GM23248 (cell line): ENCODE data around the gene RPA1.

Experiments
- EZH2 ChIP-seq: fragments of 200-600 bp; sonication (generic); IDR thresholded peaks from 2 replicates; pipeline ENCODE4 v1.6.1; 2018; ENCODE audit warnings: antibody characterized with exemption, mild to moderate bottlenecking; ENCODE audit not compliant: insufficient read depth, poor library complexity, severe bottlenecking
- EZH2phosphoT487 ChIP-seq: fragments of 200-600 bp; sonication (generic); IDR thresholded peaks from 2 replicates; pipeline ENCODE4 v1.6.1; 2018; ENCODE audit warnings: antibody characterized with exemption, moderate library complexity, mild to moderate bottlenecking, low read depth; ENCODE audit not compliant: insufficient read depth

GRCh38 chr17:1907909-1908698, 78.3 kb downstream of the RPA1 start:
- TF ChIP-seq EZH2, result no peak
- TF ChIP-seq EZH2phosphoT487, result no peak
